Stimulated activated CD4-positive, alpha-beta T cell treated with anti-CD3 and anti-CD28 coated beads, TNF-alpha, amount 100 ng/mL, for 1 hour (primary cell): ENCODE measurements around the gene HOMER2.

Experiments
- DNase-seq, 3 donors: peaks; one replicate each; pipeline ENCODE4 v3.0.0-alpha.2; 2020; ENCODE audit warnings: low read depth in 3 of 3, low spot score in 1 of 3

The HOMER2 gene

GRCh38 chr15:82933576-82933975 is 18.9 kb downstream of the HOMER2 start:
- no peak for DNase-seq

- no peak for DNase-seq
Observed at GRCh38 chr15:82931221-82931620, 21.3 kb downstream of the HOMER2 start.

- no peak for DNase-seq
Observed at GRCh38 chr15:82930461-82930860, 22.1 kb downstream of the HOMER2 start.

GRCh38 chr15:82928711-82929110 is 23.8 kb downstream of the HOMER2 start:
- no peak for DNase-seq

GRCh38 chr15:82923744-82924143 is 28.8 kb downstream of the HOMER2 start:
- DNase-seq = no peak

GRCh38 chr15:82922737-82923136 is 29.8 kb downstream of the HOMER2 start:
- no peak for DNase-seq

- DNase-seq = no peak
Observed at GRCh38 chr15:82921939-82922338, 30.6 kb downstream of the HOMER2 start.

- no peak for DNase-seq
Observed at GRCh38 chr15:82921242-82921641, 31.3 kb downstream of the HOMER2 start.

GRCh38 chr15:82919231-82919886 is 33.2 kb downstream of the HOMER2 start:
- DNase-seq = no peak

- no peak for DNase-seq
Observed at GRCh38 chr15:82918607-82919230, 33.8 kb downstream of the HOMER2 start.

- DNase-seq = no peak
Observed at GRCh38 chr15:82918162-82918561, 34.4 kb downstream of the HOMER2 start.

- no peak for DNase-seq
Observed at GRCh38 chr15:82917249-82917648, 35.3 kb downstream of the HOMER2 start.

- no peak for DNase-seq
Observed at GRCh38 chr15:82916161-82916952, 36.2 kb downstream of the HOMER2 start.

GRCh38 chr15:82914396-82914795 is 38.1 kb downstream of the HOMER2 start:
- no peak for DNase-seq

GRCh38 chr15:82911458-82911857 is 41.1 kb downstream of the HOMER2 start:
- no peak for DNase-seq

- DNase-seq = no peak
Observed at GRCh38 chr15:82910721-82911120, 41.8 kb downstream of the HOMER2 start.

- DNase-seq = no peak
Observed at GRCh38 chr15:82909080-82909815, 43.3 kb downstream of the HOMER2 start.

- no peak for DNase-seq
Observed at GRCh38 chr15:82907350-82907749, 45.2 kb downstream of the HOMER2 start.

GRCh38 chr15:82904574-82904973 is 47.9 kb downstream of the HOMER2 start:
- no peak for DNase-seq

GRCh38 chr15:82903511-82903910 is 49.0 kb downstream of the HOMER2 start:
- no peak for DNase-seq

GRCh38 chr15:82901114-82901805 is 51.3 kb downstream of the HOMER2 start:
- no peak for DNase-seq
